ENCODE results near the gene XBP1.

DNA sequence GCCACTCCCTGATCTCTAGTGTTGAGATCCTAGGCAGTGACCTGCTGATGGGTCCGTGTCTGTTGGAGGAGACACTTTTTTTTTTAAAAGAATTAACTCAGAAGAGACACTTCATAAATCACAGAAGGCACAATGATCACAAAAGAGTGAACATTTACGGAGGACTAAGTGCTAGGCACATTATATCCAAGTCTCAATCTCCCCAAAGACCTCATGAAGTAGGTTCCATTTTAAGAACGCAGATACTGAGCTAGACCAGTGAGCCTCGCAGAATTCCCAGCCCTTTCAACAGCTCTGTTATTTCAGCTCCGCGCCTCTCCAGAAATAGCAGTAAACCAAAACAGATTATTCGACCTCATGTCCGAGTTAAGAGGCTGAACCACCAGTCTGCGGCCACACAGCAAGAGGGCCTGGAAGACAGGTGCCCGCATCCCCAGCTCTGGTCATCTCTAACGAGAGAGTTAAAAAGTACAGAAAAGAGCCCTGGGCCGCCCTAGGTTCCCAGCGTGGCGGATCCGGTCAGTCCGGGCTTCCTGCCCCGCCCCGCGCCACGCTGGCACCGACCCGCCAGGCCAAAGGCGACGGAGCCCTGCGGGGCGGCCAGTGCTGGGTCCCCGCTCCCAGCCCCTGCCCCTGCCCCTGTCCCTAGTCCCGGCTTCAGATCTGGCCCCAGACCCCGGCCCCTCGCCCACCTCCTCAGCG lies 612 bp downstream of the XBP1 start:
- 0 out of 2 replicates have a peak, but pooled peaks have one; percentile 38 for TF ChIP-seq POLR2AphosphoS5 (IDR thresholded peaks at IDR 0.05; ENCODE audit: low read depth, low read length)
- no peak for TF ChIP-seq POLR2A (IDR thresholded peaks at IDR 0.05; ENCODE audit: low read depth, low read length)

All from GM12892 (cell line).